GM19193 (cell line): ENCODE measurements around the gene DISP3.

Experiments used
- POLR2A ChIP-seq: IDR thresholded peaks from 4 replicates; pipeline ENCODE4 v1.6.1; 2011; ENCODE audit not compliant: insufficient read depth, insufficient read length; ENCODE audit errors: extremely low read depth

DISP3 gene

DNA sequence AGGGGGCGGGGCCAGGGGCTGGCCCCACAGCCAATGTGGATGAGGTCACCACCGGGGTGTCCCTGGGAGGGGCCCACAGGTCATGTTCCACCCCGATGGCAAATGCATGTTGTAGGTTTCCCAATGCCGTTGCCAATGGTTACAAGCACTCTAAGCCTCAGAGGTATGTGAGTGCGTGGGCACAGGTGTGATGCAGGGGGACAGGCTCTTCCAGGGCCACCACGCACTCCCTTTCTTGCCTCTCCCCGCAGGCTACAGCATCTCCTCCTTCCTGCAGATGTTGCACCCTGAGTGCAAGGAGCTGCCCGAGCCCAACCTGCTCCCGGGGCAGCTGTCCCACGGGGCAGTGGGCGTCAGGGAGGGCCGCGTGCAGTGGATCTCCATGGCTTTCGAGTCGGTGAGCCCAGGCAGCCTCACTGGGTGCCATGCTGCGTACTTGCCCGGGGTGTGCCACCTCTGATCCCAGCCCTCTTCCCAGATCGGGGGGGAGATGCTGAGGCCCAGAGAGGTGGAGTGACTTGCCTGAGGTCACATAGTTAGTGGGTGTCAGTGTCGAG lies 52.4 kb downstream of the DISP3 start:
- TF ChIP-seq POLR2A, result no peak

DNA sequence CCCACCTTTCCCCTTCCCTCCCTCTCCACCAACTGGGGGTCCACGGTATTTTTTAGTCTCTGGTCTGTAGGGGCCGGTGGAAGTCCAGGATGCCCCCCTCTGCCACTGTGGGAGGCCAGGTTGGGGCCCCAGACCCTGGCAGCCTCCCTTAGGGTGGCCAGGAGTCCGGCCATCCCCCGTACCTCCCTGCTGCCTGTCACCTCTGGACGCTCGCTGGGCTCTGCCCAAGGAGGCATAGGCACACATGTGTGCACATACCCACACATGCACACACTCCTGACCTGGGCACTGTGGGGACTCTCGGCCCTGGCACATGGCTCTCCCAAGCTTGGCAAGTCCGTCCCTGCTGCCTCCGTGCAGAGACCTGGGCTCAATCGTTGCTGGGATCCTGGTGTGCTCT lies 53.0 kb downstream of the DISP3 start:
- no peak for TF ChIP-seq POLR2A

DNA sequence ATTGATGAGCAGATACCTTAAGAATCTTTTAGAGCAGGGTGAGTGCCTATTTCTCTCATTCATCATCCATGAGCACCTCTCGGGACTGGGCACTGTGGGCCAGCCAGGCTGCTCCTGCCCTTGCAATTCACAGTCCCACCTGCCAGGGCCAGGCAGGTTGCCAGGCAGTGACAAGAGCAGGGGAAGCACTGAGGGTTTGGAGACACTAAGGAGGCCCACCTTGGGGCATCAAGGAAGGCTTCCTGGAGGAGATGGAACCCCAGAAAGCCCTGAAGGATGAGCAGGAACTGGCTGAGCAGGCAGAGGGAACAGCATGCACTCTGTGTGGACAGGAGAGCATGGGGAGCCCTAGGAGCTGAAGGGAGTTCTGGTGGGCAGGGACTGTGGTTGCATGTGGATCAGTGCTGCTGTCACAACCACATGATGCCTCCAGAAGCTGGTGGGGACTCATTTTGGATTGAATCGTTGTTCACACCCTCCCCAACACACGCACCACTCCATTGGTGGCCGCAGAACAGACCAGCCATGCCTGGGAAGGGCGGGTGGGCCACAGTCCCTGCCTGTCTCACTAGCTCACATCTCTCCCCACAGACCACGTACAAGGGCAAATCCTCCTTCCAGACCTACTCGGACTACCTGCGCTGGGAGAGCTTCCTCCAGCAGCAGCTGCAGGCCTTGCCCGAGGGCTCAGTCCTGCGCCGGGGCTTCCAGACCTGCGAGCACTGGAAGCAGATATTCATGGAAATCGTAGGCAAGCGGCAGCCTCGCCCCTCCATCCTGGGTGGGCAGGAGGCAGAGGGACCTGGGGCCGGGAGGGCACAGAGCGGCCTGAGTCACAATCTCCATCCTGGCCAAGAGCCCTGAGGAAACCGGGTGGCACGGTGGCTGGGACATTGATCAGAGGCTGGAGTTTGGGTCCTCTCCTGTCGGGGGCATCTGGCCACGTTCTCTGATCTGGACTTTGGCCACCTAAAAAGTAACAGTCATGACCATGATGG lies 55.1 kb downstream of the DISP3 start:
- no peak for TF ChIP-seq POLR2A

DNA sequence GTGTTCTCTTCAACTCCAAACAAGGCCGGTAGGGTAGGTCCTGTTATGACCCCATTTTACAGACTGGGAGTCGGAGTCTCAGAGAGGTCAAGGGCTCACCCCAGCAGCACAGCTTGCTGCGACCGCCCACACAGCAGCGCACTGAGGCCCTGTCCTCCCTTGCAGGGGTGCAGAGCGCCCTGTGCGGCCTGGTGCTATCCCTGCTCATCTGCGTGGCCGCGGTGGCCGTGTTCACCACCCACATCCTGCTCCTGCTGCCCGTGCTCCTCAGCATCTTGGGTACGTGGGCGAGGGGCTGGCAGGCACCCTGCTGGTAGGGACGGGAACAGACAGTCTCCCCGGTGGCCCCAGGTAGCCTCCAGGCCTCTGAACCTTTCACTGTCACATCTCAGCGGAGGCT lies 55.9 kb downstream of the DISP3 start:
- TF ChIP-seq POLR2A, result no peak

DNA sequence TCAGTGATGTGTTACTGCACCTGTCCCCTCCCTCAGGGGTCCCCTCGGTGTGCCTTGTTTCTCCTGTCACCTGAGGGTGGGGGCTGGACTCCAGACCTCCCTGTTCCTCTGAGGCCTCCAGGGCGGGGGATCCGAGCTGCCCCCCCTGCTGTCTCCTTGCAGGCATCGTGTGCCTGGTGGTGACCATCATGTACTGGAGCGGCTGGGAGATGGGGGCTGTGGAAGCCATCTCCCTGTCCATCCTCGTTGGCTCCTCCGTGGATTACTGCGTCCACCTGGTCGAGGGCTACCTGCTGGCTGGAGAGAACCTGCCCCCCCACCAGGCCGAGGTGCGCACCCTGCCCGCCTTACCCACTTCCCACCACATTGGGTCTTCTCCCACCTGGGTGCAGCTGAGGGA lies 56.4 kb downstream of the DISP3 start:
- TF ChIP-seq POLR2A, result no peak

DNA sequence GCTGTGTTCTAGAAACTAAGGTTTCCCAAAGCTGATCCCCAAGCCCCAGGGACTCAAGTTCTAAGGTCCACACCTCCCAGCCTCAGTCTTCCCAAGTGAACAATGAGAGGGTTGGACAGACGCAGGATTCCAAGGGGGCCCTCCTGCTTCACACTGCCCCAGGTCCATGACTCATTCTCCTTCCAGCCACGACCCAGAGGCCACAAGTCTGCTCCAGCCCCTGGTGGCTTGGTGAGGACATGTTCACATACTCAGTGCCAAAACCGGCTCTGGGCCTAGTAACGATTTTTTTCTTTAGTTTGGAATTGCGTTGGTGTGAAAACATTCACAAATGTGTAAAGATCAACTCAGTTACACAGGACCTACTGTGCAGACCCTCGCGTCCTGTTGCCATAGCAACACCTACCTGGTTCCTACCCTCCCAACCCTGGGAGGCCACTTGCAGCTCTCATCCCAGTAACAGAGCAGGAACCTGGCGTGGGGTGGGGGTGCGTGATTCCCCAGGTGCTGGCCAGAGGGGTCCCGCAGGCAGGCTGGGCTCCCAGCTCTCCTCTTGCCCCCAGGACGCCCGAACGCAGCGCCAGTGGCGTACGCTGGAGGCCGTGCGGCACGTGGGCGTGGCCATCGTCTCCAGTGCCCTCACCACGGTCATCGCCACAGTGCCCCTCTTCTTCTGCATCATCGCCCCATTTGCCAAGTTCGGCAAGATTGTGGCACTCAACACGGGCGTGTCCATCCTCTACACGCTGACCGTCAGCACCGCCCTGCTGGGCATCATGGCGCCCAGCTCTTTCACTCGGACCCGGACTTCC lies 57.0 kb downstream of the DISP3 start:
- TF ChIP-seq POLR2A, result no peak

DNA sequence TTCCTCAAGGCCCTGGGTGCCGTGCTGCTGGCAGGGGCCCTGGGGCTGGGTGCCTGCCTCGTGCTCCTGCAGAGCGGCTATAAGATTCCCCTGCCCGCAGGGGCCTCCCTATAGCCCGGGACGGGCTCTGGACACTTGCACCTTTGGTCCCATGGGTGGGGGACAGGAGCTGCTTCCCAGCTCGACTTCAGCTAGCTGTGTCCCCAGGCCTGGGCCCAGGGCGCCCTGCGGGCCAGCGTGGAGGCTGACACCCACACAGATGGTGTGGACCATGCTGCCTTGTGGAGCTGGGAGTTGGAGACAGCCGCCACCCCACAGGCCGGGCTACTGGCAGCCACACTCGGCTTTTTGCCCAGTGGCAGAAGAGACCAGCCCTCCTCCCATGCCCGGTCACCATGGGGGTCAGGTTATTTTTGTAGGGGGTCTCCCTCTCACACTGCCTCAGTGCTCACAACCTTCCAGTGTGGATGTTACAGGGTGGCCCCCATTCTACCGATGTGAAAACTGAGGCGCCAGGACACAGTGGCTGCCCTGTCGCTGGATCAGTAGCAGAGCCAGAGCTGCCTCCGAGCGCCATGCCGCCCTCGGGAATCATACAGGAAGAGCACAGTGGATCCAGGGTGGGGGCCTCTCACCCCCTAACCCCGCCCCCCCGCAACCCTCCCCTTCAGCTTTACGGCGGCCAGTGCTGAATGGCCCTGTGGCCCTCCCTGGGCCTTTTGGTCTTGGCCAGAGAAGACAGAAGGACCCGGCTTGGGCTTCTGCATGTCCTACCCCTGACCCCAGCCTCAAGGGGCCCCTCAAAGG lies 57.8 kb downstream of the DISP3 start:
- no peak for TF ChIP-seq POLR2A

DNA sequence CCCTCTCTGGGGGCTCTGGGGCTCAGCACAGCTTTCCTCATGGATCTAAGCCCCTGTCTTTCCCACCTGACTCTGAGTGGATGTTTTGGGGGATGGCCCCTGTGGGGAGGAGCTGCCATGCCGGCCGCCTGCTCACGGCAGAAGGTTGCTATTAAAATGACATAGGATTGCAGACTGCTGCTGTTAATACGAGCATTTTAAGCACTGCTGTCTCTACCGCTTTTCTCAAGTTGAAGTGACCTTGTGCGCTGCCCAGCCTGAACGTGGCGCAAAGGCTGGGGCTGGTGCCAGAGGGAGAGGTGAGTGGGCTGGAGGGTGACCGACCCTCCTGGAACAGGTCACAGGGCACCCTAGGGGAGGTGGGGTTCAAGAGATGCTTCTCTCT lies 58.4 kb downstream of the DISP3 start:
- no peak for TF ChIP-seq POLR2A

DNA sequence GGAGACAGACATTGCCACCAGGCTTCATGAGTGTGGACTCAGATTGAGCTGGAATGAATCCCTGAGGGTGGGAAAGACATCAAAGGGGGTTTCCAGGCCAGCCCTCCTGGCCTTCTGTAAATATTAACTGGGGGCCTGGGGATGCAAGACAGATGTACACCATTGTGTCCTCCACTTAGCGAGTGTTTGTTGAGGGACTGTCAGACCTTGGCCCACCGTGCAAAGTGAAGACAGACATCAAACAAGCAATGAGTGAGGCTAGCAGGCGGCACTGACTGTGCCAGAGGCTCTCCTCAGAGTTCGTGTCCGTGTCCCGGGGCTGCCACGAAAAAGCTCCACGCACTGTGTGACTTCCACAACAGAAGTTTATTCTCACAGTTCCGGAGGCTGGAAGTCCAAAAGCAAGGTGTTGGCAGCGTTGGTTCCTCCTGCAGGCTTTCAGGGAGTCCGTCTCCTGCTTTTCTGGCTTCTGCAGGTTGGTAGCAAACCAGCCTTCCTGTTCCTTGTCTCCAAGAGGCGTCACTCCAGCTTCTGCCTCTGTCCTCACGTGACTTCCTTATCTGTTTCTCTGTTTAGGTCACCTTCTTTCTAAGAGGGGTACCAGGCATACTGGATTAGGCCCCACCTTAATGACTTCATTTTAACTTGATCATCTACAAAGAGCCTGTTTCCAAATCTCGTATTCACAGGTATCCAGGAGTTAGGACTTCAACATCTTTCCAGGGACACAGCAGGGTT lies 59.1 kb downstream of the DISP3 start:
- TF ChIP-seq POLR2A, result no peak

DNA sequence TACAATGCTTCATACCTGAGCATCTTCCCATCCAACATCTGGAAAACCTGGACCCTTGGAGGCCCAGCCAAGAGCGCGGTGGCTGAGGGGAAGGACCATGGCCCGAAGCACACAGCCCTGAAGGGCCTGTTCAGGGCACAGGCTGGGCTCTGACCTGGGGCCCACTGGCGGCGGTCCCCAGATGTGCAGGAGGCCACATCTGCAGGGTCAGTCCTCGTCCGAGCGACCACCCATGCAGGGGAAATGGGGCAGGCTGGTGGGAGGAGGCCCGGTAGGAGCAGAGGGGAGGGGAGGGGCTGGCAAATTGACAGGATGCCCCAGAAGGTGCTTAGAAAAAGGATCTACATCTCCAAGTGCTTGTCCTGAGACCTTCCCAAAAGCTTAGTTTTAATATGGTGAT lies 59.9 kb downstream of the DISP3 start:
- no peak for TF ChIP-seq POLR2A

DNA sequence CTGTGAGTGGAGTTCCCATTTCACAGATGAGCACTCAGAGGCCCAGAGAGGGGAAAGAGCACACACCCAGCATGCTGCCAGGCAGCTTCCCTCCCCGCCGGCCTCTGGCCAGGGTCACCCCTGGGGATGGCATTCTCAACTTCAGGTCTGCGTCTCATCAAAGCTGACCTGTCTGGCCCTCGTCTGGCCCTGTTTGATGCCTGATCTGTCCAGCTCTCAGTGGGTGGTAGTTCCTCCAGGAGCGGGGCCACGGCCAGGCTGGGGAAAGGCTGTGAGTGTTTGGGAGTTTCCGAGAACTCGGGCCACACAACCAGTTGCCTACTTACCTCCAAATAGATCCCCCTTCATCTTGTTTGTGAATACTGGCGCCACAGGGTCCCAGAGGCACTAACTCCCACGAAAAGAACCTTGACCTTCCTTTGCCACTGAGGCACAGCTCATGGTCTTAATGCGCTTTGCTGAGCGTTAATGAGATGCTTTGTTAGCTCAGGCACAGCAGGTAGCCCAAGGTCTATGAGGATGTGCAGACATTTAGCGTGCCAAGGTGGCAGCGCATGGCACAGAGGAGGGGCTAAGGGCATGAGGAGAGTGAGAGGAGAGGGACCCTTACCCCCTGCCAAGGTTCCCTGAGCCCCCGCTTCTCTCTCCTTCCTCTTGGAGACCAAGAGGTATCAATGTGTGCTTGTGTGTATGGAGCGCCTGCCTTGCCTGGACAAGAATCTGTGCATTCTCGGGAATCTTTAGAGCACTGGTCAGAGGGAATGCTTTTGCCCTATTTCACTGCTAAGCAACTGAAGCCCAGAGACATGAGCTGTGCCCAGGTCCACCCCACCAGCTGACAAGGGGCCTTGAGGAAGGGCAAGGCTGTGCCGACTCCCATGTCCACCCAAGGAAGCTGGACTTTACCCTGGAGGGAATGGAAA lies 61.2 kb downstream of the DISP3 start:
- TF ChIP-seq POLR2A, result no peak

DNA sequence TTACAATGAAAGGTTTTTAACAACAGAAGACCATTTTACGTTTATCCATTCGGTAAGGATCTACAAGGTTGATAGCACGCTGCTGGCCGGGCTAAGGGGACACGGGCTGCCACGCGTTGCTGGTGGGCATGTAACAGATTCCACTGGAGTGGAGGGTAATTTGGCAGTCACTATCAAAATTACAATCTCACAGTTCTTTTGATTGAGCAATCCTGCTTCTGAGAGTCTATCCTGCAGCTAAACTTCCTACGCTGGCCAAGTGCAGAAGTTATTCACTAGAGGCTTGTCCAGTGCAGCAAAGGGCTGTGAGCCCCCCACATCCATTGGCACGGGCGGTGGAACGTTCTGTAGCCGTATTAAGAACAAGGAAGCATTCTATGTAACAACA lies 61.8 kb downstream of the DISP3 start:
- TF ChIP-seq POLR2A, result no peak

DNA sequence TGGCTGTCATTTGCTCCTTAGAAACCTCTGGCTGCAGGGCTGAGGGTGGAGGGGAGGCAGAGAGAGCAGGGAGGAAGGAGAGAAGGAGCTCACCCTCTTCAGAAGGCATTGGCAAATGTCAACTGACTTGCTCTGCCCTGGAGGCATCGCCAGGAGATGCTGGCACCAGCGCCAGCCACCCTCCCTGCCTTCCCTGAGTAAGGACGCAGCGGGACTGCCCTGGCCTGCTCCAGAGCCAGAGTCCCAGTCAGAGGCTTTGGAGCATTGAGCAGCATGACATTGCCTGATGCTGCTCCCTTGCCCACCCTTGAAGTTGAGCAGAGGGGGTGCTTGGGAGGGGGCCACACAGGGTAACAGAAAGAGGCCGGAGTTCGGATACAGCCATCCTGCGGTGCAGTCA lies 62.3 kb downstream of the DISP3 start:
- no peak for TF ChIP-seq POLR2A
